ENCODE data around the gene CAMTA1.

- TF ChIP-seq POLR2A (IDR thresholded peaks at IDR 0.05) (no peak), POLR2AphosphoS5 (IDR thresholded peaks at IDR 0.05; ENCODE audit: insufficient read depth in 1 of 2, low read depth in 1 of 2) (no peak), CTCF (IDR thresholded peaks at IDR 0.05) (no peak)
Observed at GRCh38 chr1:7573481-7573880, 788.2 kb downstream of the CAMTA1 start.
